ENCODE measurements around the gene SYTL4.

DNA sequence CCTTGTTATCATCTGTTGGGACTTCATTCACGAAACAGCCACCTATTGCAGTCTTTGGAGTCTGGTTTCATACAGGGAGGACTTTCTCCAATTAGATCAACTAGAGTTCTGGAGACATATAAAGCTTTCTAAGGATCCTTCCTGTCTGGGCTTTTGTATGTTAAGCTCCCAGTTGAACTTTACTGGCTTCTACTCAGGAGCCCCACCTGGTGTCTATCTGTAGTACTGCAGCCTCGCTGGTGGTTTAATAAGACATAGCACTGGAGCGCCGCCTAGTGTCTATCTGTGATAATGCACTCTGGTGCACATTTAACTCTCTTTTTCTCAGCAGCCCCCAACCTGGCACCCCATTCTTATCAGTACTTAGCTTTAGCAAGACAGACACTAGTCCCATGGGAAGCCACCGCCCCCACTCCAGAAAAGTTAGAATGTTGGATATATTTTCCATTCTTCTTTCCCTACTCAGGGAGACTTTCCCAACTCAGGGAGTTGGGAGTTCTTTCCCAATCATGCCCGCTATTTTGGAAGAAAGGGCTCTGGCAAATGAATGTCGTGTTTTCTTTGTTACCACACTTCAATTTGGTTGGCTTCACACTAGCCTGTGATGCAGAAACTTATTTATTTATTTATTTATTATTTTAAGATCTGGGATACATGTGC lies 36.9 kb upstream of the SYTL4 start:
- TF ChIP-seq, protein P1, sequence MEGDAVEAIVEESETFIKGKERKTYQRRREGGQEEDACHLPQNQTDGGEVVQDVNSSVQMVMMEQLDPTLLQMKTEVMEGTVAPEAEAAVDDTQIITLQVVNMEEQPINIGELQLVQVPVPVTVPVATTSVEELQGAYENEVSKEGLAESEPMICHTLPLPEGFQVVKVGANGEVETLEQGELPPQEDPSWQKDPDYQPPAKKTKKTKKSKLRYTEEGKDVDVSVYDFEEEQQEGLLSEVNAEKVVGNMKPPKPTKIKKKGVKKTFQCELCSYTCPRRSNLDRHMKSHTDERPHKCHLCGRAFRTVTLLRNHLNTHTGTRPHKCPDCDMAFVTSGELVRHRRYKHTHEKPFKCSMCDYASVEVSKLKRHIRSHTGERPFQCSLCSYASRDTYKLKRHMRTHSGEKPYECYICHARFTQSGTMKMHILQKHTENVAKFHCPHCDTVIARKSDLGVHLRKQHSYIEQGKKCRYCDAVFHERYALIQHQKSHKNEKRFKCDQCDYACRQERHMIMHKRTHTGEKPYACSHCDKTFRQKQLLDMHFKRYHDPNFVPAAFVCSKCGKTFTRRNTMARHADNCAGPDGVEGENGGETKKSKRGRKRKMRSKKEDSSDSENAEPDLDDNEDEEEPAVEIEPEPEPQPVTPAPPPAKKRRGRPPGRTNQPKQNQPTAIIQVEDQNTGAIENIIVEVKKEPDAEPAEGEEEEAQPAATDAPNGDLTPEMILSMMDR (IDR thresholded peaks at IDR 0.05), result peak in 6 of 7 experiments; percentile 47 to 99 (median 98)
- TF ChIP-seq POLR2AphosphoS5 (IDR thresholded peaks at IDR 0.05) (peak in 1 of 3 donors; percentile 47), POLR2A (IDR thresholded peaks at IDR 0.05) (no peak), EP300 (IDR thresholded peaks at IDR 0.05) (no peak)

All from stomach (tissue), 4 donors.